Naive thymus-derived CD4-positive, alpha-beta T cell (primary cell): ENCODE measurements around the gene NFXL1. TPM values are rescaled to one million over a fixed set of nuclear protein-coding genes. Genes with fewer than 3 reads are reported as not detected.

ENCODE experiments used
- ATAC-seq: fragments of 150-1000 bp; cut with Tn5 transposase; 2 replicates; pipeline ENCODE4 v1.10.0; 2021; ENCODE audit warnings: mild to moderate bottlenecking, moderate library complexity
- CTCF ChIA-PET: fragments of 350-600 bp; sonication (Branson Sonifier 250); formaldehyde crosslinking; loops from one replicate; lab custom pipeline; 2021; ENCODE audit warnings: antibody characterized with exemption; lab: Charles Lee
- POLR2A ChIA-PET: fragments of 350-600 bp; sonication (Branson Sonifier 250); formaldehyde crosslinking; loops from one replicate; lab custom pipeline; 2021; ENCODE audit warnings: antibody characterized with exemption, inconsistent platforms; lab: Charles Lee
- DNase-seq, 9 donors: peaks; one replicate each; pipeline versions ENCODE4 v3.0.0 to v3.0.0-alpha.2; 2020 to 2022; ENCODE audit warnings: mixed read lengths in 1 of 9
- H3K27ac ChIP-seq: one replicate; pipeline ENCODE4 v1.7.0; 2013; ENCODE audit warnings: mild to moderate bottlenecking, low read depth, low read length, moderate library complexity
- H3K27me3 ChIP-seq, 2 donors: one replicate each; pipeline ENCODE4 v1.7.0; 2013; ENCODE audit warnings: low read length in 2 of 2, mild to moderate bottlenecking in 2 of 2, moderate library complexity in 2 of 2; ENCODE audit not compliant: control insufficient read depth in 2 of 2, insufficient read depth in 2 of 2
- H3K36me3 ChIP-seq, 3 experiments: 1 replicate in 2 of 3; 2 replicates in 1 of 3; pipeline ENCODE4 v1.7.0; 2013; ENCODE audit warnings: low read length in 3 of 3, mild to moderate bottlenecking in 3 of 3, moderate library complexity in 1 of 3; ENCODE audit not compliant: insufficient read depth in 3 of 3, control insufficient read depth in 2 of 3
- H3K4me1 ChIP-seq, 2 donors: one replicate each; pipeline ENCODE4 v1.7.0; 2013; ENCODE audit warnings: low read length in 2 of 2, mild to moderate bottlenecking in 2 of 2, moderate library complexity in 1 of 2; ENCODE audit not compliant: control insufficient read depth in 2 of 2, insufficient read depth in 2 of 2
- H3K4me3 ChIP-seq: 2 replicates; pipeline ENCODE4 v1.7.0; 2013; ENCODE audit warnings: mild to moderate bottlenecking, low read length
- H3K9me3 ChIP-seq, 3 experiments: 1 replicate in 2 of 3; 2 replicates in 1 of 3; pipeline ENCODE4 v1.7.0; 2013; ENCODE audit warnings: low read length in 3 of 3; ENCODE audit not compliant: control insufficient read depth in 2 of 3
- H3K27ac Mint-ChIP-seq, 9 donors: one replicate each; pipeline ENCODE4 v1.8.0; 2020 to 2022; ENCODE audit warnings: mixed read lengths in 9 of 9, mild to moderate bottlenecking in 8 of 9, moderate library complexity in 5 of 9, inconsistent platforms in 2 of 9
- H3K27me3 Mint-ChIP-seq, 5 donors: one replicate each; pipeline ENCODE4 v1.8.0; 2021 to 2022; ENCODE audit warnings: mixed read lengths in 5 of 5, mild to moderate bottlenecking in 1 of 5
- H3K36me3 Mint-ChIP-seq, 5 donors: one replicate each; pipeline ENCODE4 v1.8.0; 2020 to 2022; ENCODE audit warnings: mixed read lengths in 5 of 5, mild to moderate bottlenecking in 3 of 5, inconsistent platforms in 1 of 5
- H3K4me1 Mint-ChIP-seq, 7 donors: one replicate each; pipeline ENCODE4 v1.8.0; 2020 to 2022; ENCODE audit warnings: mixed read lengths in 7 of 7, mild to moderate bottlenecking in 3 of 7, inconsistent platforms in 1 of 7
- H3K4me3 Mint-ChIP-seq, 10 donors: one replicate each; pipeline ENCODE4 v1.8.0; 2020 to 2022; ENCODE audit warnings: mild to moderate bottlenecking in 10 of 10, mixed read lengths in 10 of 10, moderate library complexity in 6 of 10, inconsistent platforms in 2 of 10
- H3K9me3 Mint-ChIP-seq, 11 donors: one replicate each; pipeline ENCODE4 v1.8.0; 2020 to 2022; ENCODE audit warnings: mixed read lengths in 11 of 11, mild to moderate bottlenecking in 4 of 11, inconsistent platforms in 1 of 11, moderate library complexity in 1 of 11
- intact Hi-C, 2 donors: fragments of 100-400 bp; cut with micrococcal nuclease; formaldehyde crosslinking; loops; one replicate each; pipeline ENCODE4 v1.15.1; 2023
- polyA plus RNA-seq, 2 donors: library from polyadenylated mRNA; unstranded; fragments of 300-500 nt; fragmentation: Illumina TruSeq; gene quantifications; one replicate each; pipeline ENCODE4 v1.2.3, GENCODE V29; 2021
- total RNA-seq, 6 experiments: library from RNA in 5 of 6; stranded (reverse) in 5 of 6; gene quantifications; 1 replicate in 5 of 6; 2 replicates in 1 of 6; pipeline ENCODE4 v1.2.3 and lab custom pipeline; 2021 to 2026

NFXL1 gene
- total and polyA plus RNA-seq, 7 experiments from 2014 or later, result 9.5 to 19.3 (median 12.2) TPM

- peaks cover 0 to 14% (median 7%) of the 10 kb centered on the region in 7 donors for H3K4me1 Mint-ChIP-seq
- H3K4me3 ChIP-seq, result no peak overlapping the region
- H3K4me1 ChIP-seq, result no peaks in the 10 kb centered on the region
- H3K4me3 Mint-ChIP-seq, result no peak overlapping the region
- ATAC-seq (no peak), DNase-seq (no peak)
- peaks cover 20 to 59% (median 58%) of the 10 kb centered on the region in 5 donors for H3K36me3 Mint-ChIP-seq
- peaks cover 0 to 5% (median 0%) of the 10 kb centered on the region in 11 donors for H3K9me3 Mint-ChIP-seq
- H3K36me3 ChIP-seq, result peaks cover 0 to 44% (median 6%) of the 10 kb centered on the region in 3 experiments
- CTCF ChIA-PET, result no interaction called here
- no peaks in the 10 kb centered on the region for H3K9me3 ChIP-seq
- no peak overlapping the region for H3K27ac ChIP-seq
- H3K27me3 Mint-ChIP-seq, result no peaks in the 10 kb centered on the region
- no peak overlapping the region for H3K27ac Mint-ChIP-seq
- H3K27me3 ChIP-seq, result no peaks in the 10 kb centered on the region
- intact Hi-C loops, result no loop called here
- POLR2A ChIA-PET, result no interaction called here
Measured at GRCh38 chr4:47876310-47876709, 38.1 kb downstream of the NFXL1 start.

DNA sequence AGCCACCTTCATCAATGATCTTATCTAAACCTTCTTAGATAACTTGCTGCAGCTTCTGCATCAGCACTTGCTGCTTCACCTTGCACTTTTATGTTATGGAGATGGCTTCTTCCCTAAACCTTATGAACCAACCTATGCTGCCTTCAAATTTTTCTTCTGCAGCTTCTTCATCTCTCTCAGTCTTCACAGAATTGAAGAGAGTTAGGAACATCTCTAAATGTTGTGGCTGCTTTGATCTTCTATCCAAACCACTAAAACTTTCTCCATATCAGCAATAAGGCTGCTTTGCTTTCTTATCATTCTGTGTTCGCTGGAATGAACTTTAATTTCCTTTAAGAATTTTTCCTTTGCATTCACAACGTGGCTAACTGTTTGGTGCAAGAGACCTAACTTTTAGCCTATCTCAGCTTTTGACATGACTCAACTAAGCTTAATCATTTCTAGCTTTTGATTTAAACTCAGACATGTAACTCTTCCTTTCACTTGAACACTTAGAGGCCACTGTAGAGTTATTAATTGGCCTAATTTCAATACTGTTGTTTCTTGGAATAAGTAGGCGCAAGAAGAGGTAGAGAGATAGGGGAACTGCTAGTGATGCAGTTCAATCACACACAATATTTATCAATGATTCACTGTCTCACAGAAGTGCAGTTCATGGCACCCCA lies 40.4 kb downstream of the NFXL1 start:
- H3K36me3 ChIP-seq, result peaks cover 0 to 44% (median 6%) of the 10 kb centered on the region in 3 experiments
- Mint-ChIP-seq H3K4me3 (no peak overlapping the region), H3K4me1 (peaks cover 1 to 14% (median 8%) of the 10 kb centered on the region in 7 donors), H3K36me3 (peaks cover 20 to 73% (median 68%) of the 10 kb centered on the region in 5 donors), H3K9me3 (peaks cover 0 to 10% (median 0%) of the 10 kb centered on the region in 11 donors), H3K27ac (peak overlapping the region in 5 of 9 donors; percentile 2 to 57 (median 16)), H3K27me3 (no peaks in the 10 kb centered on the region)
- H3K27me3 ChIP-seq, result no peaks in the 10 kb centered on the region
- H3K4me3 ChIP-seq, result no peak overlapping the region
- ChIA-PET POLR2A (no interaction called here), CTCF (no interaction called here)
- intact Hi-C loops, result no loop called here
- DNase-seq (no peak), ATAC-seq (no peak)
- H3K4me1 ChIP-seq, result no peaks in the 10 kb centered on the region
- H3K27ac ChIP-seq, result no peak overlapping the region
- H3K9me3 ChIP-seq, result no peaks in the 10 kb centered on the region

- DNase-seq (no peak), ATAC-seq (no peak)
- Mint-ChIP-seq H3K4me1 (peaks cover 0 to 2% (median 0%) of the 10 kb centered on the region in 7 donors), H3K36me3 (peaks cover 4 to 42% (median 36%) of the 10 kb centered on the region in 5 donors), H3K27me3 (no peaks in the 10 kb centered on the region), H3K9me3 (peaks cover 0 to 4% (median 0%) of the 10 kb centered on the region in 11 donors), H3K4me3 (no peak overlapping the region), H3K27ac (no peak overlapping the region)
- Histone ChIP-seq H3K4me3 (no peak overlapping the region), H3K9me3 (no peaks in the 10 kb centered on the region), H3K4me1 (no peaks in the 10 kb centered on the region), H3K27ac (no peak overlapping the region), H3K27me3 (no peaks in the 10 kb centered on the region), H3K36me3 (no peaks in the 10 kb centered on the region)
- CTCF ChIA-PET, result interaction anchor here (0.7 kb wide), 1 partner anchor 201 kb away, joined by 3 read pairs; no protein-coding TSS in a partner anchor
- intact Hi-C loops, result no loop called here
- POLR2A ChIA-PET, result no interaction called here
Measured at GRCh38 chr4:47863486-47863885, 50.9 kb downstream of the NFXL1 start.

GRCh38 chr4:47862297-47862696 lies 52.1 kb downstream of the NFXL1 start:
- Mint-ChIP-seq H3K27ac (no peak overlapping the region), H3K36me3 (peaks cover 4 to 41% (median 28%) of the 10 kb centered on the region in 5 donors), H3K27me3 (no peaks in the 10 kb centered on the region), H3K4me1 (peaks cover 0 to 2% (median 0%) of the 10 kb centered on the region in 7 donors), H3K4me3 (no peak overlapping the region), H3K9me3 (peaks cover 0 to 1% (median 0%) of the 10 kb centered on the region in 11 donors)
- no peak overlapping the region for H3K27ac ChIP-seq
- DNase-seq (no peak), ATAC-seq (no peak)
- intact Hi-C loops, result no loop called here
- H3K36me3 ChIP-seq, result no peaks in the 10 kb centered on the region
- no peaks in the 10 kb centered on the region for H3K4me1 ChIP-seq
- H3K27me3 ChIP-seq, result no peaks in the 10 kb centered on the region
- CTCF ChIA-PET, result no interaction called here
- H3K9me3 ChIP-seq, result no peaks in the 10 kb centered on the region
- H3K4me3 ChIP-seq, result no peak overlapping the region
- POLR2A ChIA-PET, result no interaction called here

GRCh38 chr4:47860305-47860704 lies 54.1 kb downstream of the NFXL1 start:
- ChIA-PET CTCF (no interaction called here), POLR2A (no interaction called here)
- Histone ChIP-seq H3K9me3 (no peaks in the 10 kb centered on the region), H3K4me1 (no peaks in the 10 kb centered on the region), H3K36me3 (no peaks in the 10 kb centered on the region), H3K4me3 (no peak overlapping the region), H3K27me3 (no peaks in the 10 kb centered on the region), H3K27ac (no peak overlapping the region)
- no peak overlapping the region for H3K27ac Mint-ChIP-seq
- H3K36me3 Mint-ChIP-seq, result peaks cover 4 to 36% (median 20%) of the 10 kb centered on the region in 5 donors
- peaks cover 0 to under 1% (median 0%) of the 10 kb centered on the region in 7 donors for H3K4me1 Mint-ChIP-seq
- intact Hi-C loops, result no loop called here
- H3K9me3 Mint-ChIP-seq, result no peaks in the 10 kb centered on the region
- no peaks in the 10 kb centered on the region for H3K27me3 Mint-ChIP-seq
- no peak overlapping the region for H3K4me3 Mint-ChIP-seq
- no peak for ATAC-seq
- DNase-seq, result no peak

- no peaks in the 10 kb centered on the region for H3K9me3 Mint-ChIP-seq
Measured at GRCh38 chr4:47858006-47858405, 56.4 kb downstream of the NFXL1 start.

GRCh38 chr4:47856713-47857112 lies 57.7 kb downstream of the NFXL1 start:
- Histone ChIP-seq H3K4me1 (no peaks in the 10 kb centered on the region), H3K36me3 (peaks cover 0 to 5% (median 0%) of the 10 kb centered on the region in 3 experiments), H3K4me3 (no peak overlapping the region), H3K27me3 (no peaks in the 10 kb centered on the region), H3K9me3 (no peaks in the 10 kb centered on the region), H3K27ac (no peak overlapping the region)
- DNase-seq (no peak), ATAC-seq (no peak)
- POLR2A ChIA-PET, result no interaction called here
- Mint-ChIP-seq H3K4me3 (no peak overlapping the region), H3K36me3 (peaks cover 4 to 49% (median 22%) of the 10 kb centered on the region in 5 donors), H3K4me1 (no peaks in the 10 kb centered on the region), H3K27ac (no peak overlapping the region), H3K27me3 (no peaks in the 10 kb centered on the region), H3K9me3 (no peaks in the 10 kb centered on the region)
- CTCF ChIA-PET, result interaction anchor here (0.7 kb wide), 1 partner anchor 16 kb away, joined by 3 read pairs; no protein-coding TSS in a partner anchor
- intact Hi-C loops, result no loop called here

More at GRCh38 chr4:47858006-47858405, 56.4 kb downstream of the NFXL1 start:
- DNase-seq (no peak), ATAC-seq (no peak)
- no peak overlapping the region for H3K27ac ChIP-seq
- Mint-ChIP-seq H3K4me1 (no peaks in the 10 kb centered on the region), H3K27me3 (no peaks in the 10 kb centered on the region), H3K27ac (no peak overlapping the region), H3K36me3 (peaks cover 7 to 40% (median 28%) of the 10 kb centered on the region in 5 donors), H3K4me3 (no peak overlapping the region)
- POLR2A ChIA-PET, result no interaction called here
- H3K36me3 ChIP-seq, result peaks cover 0 to 5% (median 0%) of the 10 kb centered on the region in 3 experiments
- CTCF ChIA-PET, result no interaction called here
- intact Hi-C loops, result no loop called here
- no peaks in the 10 kb centered on the region for H3K9me3 ChIP-seq
- H3K4me1 ChIP-seq, result no peaks in the 10 kb centered on the region
- H3K4me3 ChIP-seq, result no peak overlapping the region
- no peaks in the 10 kb centered on the region for H3K27me3 ChIP-seq
